ENCODE measurements around the gene LRRK1.

LRRK1 gene

GRCh38 chr15:100909989-100910955 is 8.9 kb upstream of the LRRK1 start:
- no peak for DNase-seq (ENCODE audit: low read depth in 2 of 2)

GRCh38 chr15:100911086-100911485 is 8.1 kb upstream of the LRRK1 start:
- no peak for DNase-seq (ENCODE audit: low read depth in 2 of 2)

DNA sequence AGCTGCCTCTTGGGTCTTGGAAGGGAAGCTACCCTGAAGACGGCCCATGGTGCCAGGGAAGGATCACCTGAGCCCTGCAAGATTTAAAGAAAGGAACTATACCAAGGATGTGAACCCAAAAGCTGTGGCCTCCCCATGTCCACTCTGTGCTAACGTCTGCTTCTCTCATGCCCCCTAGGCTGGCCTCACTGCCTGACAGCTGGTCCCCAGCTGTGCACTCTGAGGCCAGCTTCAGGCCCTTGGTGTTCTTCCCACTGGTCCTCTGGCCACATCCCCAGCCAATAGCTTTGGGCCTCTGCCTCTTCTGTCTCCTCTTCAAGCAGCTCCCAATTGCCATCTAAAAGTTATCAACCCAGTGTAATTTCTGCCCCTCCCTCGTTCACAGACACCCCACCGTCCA is 5.2 kb upstream of the LRRK1 start:
- no peak for DNase-seq (ENCODE audit: low read depth in 2 of 2)

DNA sequence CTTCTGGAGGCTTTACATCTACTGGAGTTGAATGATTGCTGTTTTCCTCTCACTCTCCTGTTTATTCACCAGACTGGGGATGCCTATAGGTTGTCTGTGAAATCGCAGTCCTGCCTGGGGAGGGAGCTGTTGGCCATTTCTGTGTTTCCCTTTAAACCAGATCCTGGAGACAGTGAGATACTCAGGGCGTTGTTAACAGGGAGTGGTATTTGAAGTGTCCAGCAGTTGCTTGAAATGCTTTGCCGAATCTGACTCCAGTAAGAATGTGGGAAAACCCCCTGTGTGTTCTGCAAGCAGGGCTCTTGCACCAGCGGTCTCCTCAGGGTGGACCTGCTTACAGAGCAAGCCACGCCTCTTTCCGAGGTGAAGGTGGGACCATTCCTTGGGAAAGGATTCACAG is 4.3 kb upstream of the LRRK1 start:
- no peak for DNase-seq (ENCODE audit: low read depth in 2 of 2)

DNA sequence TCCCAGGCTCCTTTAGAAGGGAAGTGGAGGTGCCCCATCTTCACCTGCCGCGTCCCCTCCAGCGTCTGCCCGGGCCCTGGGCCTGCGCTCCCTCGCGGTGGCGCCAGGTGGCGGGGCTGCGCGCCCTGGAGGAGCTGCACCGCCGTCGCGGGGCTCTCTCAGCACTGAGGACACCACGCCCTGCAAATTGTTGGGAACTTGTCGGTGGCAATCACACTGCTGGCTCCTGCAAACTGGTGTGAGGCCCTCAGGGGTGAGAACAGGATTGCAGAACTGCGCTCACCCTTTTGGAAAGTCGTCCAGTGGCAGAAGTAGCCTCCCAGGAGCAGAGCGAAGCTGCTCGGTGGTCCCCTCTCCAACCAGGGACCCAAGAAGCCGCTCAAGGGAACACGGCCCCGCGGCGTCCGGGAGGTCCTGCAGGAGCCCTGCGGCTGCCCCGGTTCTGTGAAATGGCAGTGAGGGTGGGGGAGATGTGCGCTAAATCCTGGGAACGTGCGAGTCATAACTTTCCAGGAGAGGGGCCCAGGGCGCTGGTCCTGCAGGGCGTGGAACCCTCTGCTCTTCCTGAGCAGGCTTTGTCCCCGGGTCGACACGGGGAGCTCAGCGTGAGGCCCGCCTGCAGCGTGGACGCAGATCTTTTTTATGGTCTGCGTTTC is 995 bp upstream of the LRRK1 start:
- DNase-seq (ENCODE audit: low read depth in 2 of 2): peak; percentile 19 to 21

- no peak for DNase-seq (ENCODE audit: low read depth in 2 of 2)
Observed at GRCh38 chr15:100919481-100920405, 586 bp downstream of the LRRK1 start.

DNA sequence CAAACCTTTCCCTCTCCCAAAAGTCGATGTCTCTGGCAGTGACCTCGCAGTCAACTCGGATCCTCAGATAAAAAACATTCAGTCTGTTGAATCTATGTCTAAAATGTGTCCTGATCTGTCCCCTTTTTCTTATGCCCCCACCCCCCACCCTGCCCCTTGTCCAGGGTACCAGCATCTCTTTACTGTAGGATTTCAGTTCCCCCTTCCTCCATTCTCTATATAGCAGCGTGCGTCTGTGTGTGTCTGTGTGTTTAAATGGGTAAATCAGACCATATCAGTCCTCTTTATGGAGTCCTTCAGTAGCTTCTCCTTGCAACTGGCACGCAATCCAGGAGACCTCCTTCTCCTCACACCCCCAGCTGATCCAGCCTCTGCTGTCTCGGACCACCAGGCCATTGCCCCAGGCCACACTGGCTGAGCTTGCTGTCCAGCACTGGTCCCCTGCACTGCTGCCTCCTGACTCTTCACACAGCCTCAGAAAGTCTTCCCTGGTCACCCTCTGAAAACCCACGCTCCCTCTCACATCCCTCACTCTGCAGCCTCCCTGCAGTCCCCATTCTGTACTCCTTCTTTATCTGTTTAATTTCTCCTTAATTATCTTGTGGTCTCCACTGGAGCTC is 1.5 kb downstream of the LRRK1 start:
- no peak for DNase-seq (ENCODE audit: low read depth in 2 of 2)

DNA sequence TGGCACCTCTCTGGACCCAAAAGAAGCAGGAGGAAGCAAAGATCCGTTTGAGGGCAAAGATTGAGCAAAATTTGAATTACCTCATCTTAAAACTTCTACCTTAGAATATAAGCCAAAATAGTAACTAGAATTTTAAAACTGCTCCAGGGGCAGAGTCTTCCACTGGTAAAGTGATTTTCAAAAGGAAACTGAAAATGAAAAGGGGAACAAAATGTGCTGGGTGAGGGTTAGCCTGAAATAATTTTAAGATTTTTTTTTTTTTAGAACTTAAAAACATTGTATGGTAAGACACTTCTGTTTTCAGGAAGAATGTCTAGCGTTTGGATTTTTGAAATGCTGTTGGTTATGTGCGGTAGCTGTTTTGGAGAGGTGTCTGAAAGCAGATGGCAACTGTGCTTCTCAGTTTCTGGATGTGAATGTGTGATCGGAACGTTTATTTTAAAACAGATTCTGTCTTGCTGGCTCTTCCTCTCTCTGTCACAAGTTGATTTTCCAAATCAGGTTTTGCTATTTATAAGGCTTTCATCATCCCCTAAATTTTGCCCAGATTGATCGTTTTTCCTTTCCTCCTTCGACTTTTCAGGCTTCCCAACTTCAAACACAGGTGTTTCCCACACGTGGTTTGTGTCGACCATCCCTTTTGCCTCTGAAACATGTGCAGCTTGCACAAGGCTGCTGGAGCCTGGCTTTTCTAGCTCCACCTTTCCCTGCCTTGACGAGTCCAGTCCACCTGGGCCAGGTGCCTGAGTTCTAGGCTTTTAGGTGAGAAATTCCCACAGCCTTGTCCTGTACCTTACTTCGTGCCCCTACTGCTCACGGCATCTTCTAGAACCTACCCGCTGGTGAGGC is 3.3 kb downstream of the LRRK1 start:
- no peak for DNase-seq (ENCODE audit: low read depth in 2 of 2)

- no peak for DNase-seq (ENCODE audit: low read depth in 2 of 2)
Observed at GRCh38 chr15:100923076-100923475, 3.9 kb downstream of the LRRK1 start.

GRCh38 chr15:100923902-100924301 is 4.7 kb downstream of the LRRK1 start:
- DNase-seq (ENCODE audit: low read depth in 2 of 2): no peak

DNA sequence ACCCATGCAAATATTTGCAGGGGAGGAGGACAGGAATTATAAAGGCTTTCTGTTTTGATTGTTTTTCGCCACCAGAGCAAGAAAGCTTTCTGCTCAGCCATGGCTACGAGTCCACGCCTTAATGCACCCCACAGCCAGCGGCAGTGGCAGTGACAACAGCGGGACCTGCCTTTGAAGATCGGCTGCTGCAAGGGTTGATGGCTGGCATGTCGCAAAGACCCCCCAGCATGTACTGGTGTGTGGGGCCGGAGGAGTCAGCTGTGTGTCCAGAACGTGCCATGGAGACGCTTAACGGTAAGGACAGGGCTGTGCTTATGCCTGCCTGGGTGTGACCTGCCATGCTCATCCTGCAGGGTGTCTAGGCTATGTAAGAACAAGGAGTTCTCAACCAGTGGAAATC is 5.3 kb downstream of the LRRK1 start:
- DNase-seq (ENCODE audit: low read depth in 2 of 2): no peak

GRCh38 chr15:100925480-100925879 is 6.3 kb downstream of the LRRK1 start:
- no peak for DNase-seq (ENCODE audit: low read depth in 2 of 2)

- no peak for DNase-seq (ENCODE audit: low read depth in 2 of 2)
Observed at GRCh38 chr15:100926258-100926657, 7.1 kb downstream of the LRRK1 start.

DNA sequence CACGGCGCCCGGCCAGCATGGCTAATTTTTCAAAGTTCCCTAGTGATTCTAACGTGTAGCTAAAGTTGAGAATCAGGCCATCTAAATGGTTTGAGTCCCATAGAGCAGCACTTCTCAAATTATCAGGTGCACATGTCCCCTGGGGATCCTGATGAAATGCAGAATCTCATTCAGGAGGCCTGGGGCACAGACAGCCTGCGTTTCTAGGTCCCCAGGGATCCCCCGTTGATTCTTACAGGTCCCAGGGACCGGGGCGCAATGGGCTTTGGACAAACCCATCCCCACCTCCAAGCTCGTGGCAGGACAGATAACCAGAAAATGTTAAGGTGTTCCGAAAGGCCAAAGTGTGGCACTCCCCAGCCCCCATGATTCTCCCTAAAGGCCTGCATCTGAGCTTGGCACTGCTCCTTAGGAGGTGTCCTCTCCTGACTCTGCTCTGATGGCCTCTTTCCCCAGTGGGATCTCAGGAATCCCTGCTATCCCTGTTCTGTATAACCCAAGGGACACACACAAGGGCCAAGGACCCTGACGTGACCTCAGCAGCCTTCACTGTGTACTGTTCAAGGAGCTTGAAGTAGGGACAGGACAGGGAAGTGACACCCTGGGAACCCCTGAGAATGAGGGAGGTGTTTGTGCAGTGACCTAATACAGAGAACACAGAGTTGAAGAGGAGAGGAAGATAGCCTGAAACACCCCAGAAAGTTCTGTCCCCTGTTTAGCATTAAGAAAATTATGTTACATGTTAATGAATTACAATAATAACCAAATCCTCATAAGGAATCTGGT is 8.0 kb downstream of the LRRK1 start:
- DNase-seq (ENCODE audit: low read depth in 2 of 2): no peak

GRCh38 chr15:100928632-100929280 is 9.6 kb downstream of the LRRK1 start:
- DNase-seq (ENCODE audit: low read depth in 2 of 2): no peak

DNA sequence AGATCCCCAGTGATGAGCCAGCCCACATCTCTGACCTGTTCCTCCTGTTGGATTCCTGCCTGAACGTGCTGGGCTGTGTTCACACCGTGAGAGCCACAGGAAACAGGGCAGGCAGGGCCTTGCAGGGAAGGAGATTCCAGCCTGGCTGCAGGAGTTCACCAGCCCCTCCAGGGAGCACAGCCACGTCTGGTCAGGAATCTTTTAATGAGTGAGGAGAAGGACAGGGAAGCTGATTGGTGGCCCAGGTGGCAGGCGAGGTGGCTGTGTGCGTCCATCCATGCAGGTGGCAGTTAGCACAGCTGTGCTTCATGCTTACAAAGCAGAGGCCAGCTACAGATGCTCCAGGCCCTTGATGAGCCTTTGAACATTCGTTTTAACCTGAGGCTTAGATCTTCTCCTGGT is 10.5 kb downstream of the LRRK1 start:
- DNase-seq (ENCODE audit: low read depth in 2 of 2): no peak

DNA sequence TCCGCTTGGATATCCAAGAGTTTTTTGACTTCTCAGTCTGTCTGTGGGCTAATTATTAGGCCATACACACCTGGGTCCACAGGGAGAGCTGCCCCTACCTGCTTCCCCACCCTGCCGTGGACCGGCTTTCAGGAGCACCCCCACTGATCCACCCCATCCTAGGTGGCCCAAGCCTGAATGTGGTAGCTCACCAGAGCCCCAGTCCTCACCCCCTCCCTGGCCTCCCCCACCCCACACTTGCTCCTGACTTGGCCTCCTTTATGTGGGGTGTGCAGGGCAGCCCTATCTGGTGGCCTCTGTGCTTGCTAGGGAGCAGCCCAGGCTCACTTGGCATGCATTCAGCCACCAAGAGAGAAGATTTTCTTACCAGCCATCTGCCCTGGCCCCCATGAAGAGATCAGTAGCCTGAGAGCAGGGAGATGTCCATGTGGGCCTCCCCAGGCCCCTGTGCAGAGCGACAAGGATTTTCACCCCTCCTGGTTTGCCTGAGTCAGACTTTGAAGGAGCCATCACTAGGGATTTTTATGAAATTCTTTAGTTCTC is 11.2 kb downstream of the LRRK1 start:
- no peak for DNase-seq (ENCODE audit: low read depth in 2 of 2)

DNA sequence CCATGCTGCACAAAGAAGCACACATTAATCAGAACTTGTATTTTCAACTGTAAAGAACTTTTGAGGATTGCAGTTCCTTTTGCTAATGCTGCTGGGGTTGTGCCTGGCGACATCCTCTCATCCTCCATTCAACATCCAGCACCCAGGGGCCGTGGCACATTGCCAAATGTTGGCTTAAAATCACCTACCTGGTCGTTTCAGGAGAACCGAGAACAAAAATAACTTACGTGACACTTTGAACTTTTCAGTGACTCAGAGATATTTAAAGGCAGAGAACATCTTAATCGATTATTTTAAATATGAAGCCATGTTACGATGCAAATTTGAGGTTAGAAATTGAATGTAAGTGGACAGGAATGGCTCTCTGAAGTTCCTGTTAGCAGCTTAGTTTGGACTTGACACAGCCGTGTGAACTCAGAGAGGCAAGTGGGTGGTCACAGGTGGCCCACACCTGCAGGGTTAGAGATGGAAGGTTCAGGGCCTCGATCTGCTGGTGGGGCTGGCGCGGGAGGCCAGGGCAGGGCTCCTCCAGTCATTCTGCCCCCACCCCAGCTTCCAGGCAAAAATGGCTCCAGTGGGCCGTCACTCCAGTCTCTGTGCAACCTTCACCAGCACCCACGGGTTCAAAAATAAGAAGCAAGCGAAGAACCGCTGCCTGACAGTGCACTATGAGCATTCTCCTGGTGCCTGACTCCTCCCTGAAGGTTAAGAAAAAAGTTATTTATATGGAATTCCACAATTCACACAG is 12.2 kb downstream of the LRRK1 start:
- no peak for DNase-seq (ENCODE audit: low read depth in 2 of 2)

Measured in stimulated activated CD8-positive, alpha-beta memory T cell treated with anti-CD3 and anti-CD28 coated beads, Interleukin-15, amount 100 ng/mL, for 4 hours (primary cell).